ENCODE data around the gene TMEM60.

GRCh38 chr7:77770316-77770715, 27.9 kb downstream of the TMEM60 start:
- no peak for TF ChIP-seq POLR2A (IDR thresholded peaks at IDR 0.05)
- TF ChIP-seq CTCF (IDR thresholded peaks at IDR 0.05) = no peak

Data from thyroid gland (tissue), 4 donors.